ENCODE results near the gene AARS2.

GRCh38 chr6:44342489-44342888 is 29.3 kb upstream of the AARS2 start, which contains the start of gene SPATS1:
- TF ChIP-seq EZH2 (IDR thresholded peaks at IDR 0.05; ENCODE audit: borderline replicate concordance, low read length) (no peak), CTCF (IDR thresholded peaks at IDR 0.05; ENCODE audit: low read length) (no peak)

Data from OCI-LY1 (cell line).